ENCODE data around the gene SLC23A2. TPM values are rescaled to one million over a fixed set of nuclear protein-coding genes. Genes with fewer than 3 reads are reported as not detected.
"Not testable (repeated sequence)": the region's sequence is repeated elsewhere in the genome, so short reads cannot be mapped to it uniquely, and the experiment has no call there.

The SLC23A2 gene
- total RNA-seq, 2 experiments from 2014 or later, result 12.9 to 14.1 TPM

DNA sequence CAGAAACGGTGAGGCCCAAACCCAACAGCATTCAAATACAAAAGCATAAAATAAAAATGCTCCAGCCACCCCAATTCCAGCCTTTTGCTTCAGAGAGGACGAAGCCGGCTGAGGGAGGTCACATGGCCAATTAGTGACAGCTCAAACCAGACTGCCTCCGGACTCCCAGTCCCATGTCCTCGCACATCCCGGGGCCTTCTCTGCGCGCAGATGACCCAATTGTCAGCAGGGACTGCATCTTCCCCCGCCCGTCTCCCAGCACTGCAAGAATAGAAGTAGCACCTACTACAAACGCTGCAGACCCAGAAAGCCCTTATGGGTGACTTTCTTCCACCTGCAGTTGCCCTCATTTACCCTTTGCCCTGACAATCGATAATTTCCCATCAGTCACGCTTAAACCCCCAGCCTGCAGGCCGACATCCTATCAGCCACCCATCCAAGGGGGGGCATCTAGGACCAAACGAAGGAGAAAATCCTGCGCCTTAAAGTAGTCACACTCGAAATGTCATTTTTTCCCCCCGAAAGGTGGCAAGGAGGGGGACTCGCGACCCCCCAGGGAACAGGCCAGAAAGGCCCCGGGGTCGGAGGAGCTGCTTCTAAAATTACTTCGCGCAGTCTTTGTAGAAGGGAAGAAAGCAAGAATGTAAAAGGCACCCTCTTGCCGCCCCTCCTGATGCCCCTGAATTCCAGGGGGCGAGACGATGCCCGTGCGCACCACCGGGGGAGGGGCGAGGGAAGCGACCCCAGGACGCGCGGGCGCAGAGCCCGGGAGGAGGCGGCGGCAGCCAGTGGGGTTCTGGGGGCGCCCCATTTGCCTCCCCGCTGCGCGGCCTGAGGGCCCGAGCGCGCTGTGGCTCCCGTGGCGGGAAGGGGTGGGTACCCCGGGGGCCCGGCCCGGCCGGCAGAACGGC lies 792 bp downstream of the SLC23A2 start:
- H3K4me1 Mint-ChIP-seq, result peaks cover 26% of the 10 kb centered on the region
- ChIA-PET POLR2A (interaction anchor here (1.0 to 2.2 kb wide), 10 partner anchors 9 to 126 kb away, joined by 3 to 10 read pairs (median 4); partner anchors contain the start of genes CDS2 and PCNA), CTCF (interaction anchor here (1.1 to 3.5 kb wide), 4 partner anchors 9 to 100 kb away, joined by 4 to 15 read pairs (median 4); no protein-coding TSS in a partner anchor)
- H3K9me3 Mint-ChIP-seq, result no peaks in the 10 kb centered on the region
- peak overlapping the region; percentile 65 for H3K27ac Mint-ChIP-seq
- H3K36me3 Mint-ChIP-seq (ENCODE audit: low read depth), result peaks cover 3% of the 10 kb centered on the region
- H3K27me3 Mint-ChIP-seq, result peaks cover 12% of the 10 kb centered on the region
- peak; percentile 27 for DNase-seq
- peak overlapping the region; percentile 81 for H3K4me3 Mint-ChIP-seq

- POLR2A ChIA-PET, result interaction anchor here (1.0 to 2.2 kb wide), 8 partner anchors 27 to 127 kb away, joined by 3 to 10 read pairs (median 3); partner anchors contain the start of genes CDS2 and PCNA
- H3K27ac Mint-ChIP-seq, result peak overlapping the region; percentile 9
- peaks cover 3% of the 10 kb centered on the region for H3K36me3 Mint-ChIP-seq (ENCODE audit: low read depth)
- no peak for DNase-seq
- H3K27me3 Mint-ChIP-seq, result peaks cover 9% of the 10 kb centered on the region
- peak overlapping the region; percentile 81 for H3K4me3 Mint-ChIP-seq
- H3K9me3 Mint-ChIP-seq, result no peaks in the 10 kb centered on the region
- peaks cover 26% of the 10 kb centered on the region for H3K4me1 Mint-ChIP-seq
- CTCF ChIA-PET, result interaction anchor here (1.3 to 3.5 kb wide), 4 partner anchors 9 to 238 kb away, joined by 4 to 15 read pairs (median 4); no protein-coding TSS in a partner anchor
Observed at GRCh38 chr20:4999788-5000187, 1.5 kb downstream of the SLC23A2 start.

- Mint-ChIP-seq H3K4me3 (no peak overlapping the region), H3K9me3 (no peaks in the 10 kb centered on the region), H3K27ac (no peak overlapping the region), H3K27me3 (peaks cover under 1% of the 10 kb centered on the region), H3K36me3 (ENCODE audit: low read depth) (peaks cover 3% of the 10 kb centered on the region), H3K4me1 (peaks cover 24% of the 10 kb centered on the region)
- CTCF ChIA-PET, result interaction anchor here (0.6 to 3.5 kb wide), 4 partner anchors 24 to 239 kb away, joined by 3 to 15 read pairs (median 4); no protein-coding TSS in a partner anchor
- no peak for DNase-seq
- POLR2A ChIA-PET, result interaction anchor here (0.7 kb wide), 1 partner anchor 131 kb away, joined by 3 read pairs; no protein-coding TSS in a partner anchor
Observed at GRCh38 chr20:4998160-4998651, 3.1 kb downstream of the SLC23A2 start.

DNA sequence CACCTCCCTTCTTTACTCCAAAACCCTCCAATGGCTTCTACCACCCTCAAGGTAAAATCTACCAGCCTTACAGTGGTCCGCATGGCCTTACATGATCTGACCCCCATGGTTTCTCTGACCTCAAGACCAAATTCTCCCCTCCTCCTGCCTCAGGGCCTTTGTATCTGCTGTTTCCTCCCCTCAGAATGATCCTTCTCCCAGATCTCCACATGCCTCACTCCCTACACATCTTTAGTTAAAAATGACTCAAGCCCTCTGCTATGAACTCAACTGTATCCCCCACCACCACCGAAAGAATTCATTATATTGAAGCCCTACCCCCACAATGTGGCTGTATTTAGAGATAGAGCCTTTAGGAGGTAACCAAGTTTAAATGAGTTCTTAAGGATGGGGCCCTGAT lies 4.1 kb downstream of the SLC23A2 start:
- H3K4me3 Mint-ChIP-seq, result no peak overlapping the region
- CTCF ChIA-PET, result interaction anchor here (1.4 kb wide), 1 partner anchor 60 kb away, joined by 3 read pairs; no protein-coding TSS in a partner anchor
- no peaks in the 10 kb centered on the region for H3K9me3 Mint-ChIP-seq
- DNase-seq, result no peak
- peaks cover 24% of the 10 kb centered on the region for H3K4me1 Mint-ChIP-seq
- POLR2A ChIA-PET, result no interaction called here
- no peaks in the 10 kb centered on the region for H3K27me3 Mint-ChIP-seq
- H3K36me3 Mint-ChIP-seq (ENCODE audit: low read depth), result peaks cover 3% of the 10 kb centered on the region
- no peak overlapping the region for H3K27ac Mint-ChIP-seq

GRCh38 chr20:4989570-4989969 lies 11.7 kb downstream of the SLC23A2 start:
- no peak for DNase-seq
- ChIA-PET POLR2A (no interaction called here), CTCF (interaction anchor here (0.6 to 0.8 kb wide), 2 partner anchors 32 to 110 kb away, joined by 3 read pairs; no protein-coding TSS in a partner anchor)
- Mint-ChIP-seq H3K27ac (no peak overlapping the region), H3K4me3 (no peak overlapping the region), H3K9me3 (no peaks in the 10 kb centered on the region), H3K4me1 (peaks cover 11% of the 10 kb centered on the region), H3K36me3 (ENCODE audit: low read depth) (no peaks in the 10 kb centered on the region), H3K27me3 (no peaks in the 10 kb centered on the region)

DNA sequence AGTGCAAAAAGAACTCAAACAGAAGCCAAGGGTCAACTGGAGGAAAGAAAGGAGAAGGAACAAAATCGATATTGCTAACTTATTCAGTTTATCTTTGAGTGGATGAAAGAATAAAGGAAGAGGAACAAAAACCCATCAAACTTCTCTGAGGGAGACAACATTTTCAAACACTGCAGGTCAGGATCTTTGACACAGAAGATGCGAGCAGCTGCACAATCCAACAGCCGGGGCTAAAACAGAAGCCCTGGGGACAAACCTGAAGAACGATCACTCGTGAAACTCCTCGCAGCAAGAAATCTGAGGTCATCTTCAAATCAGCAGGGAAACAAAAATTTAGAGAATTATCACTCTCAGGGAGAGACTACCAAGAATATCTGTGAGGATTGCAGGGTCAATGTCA lies 14.2 kb downstream of the SLC23A2 start:
- ChIA-PET CTCF (interaction anchor here (0.7 kb wide), 1 partner anchor 30 kb away, joined by 4 read pairs; no protein-coding TSS in a partner anchor), POLR2A (interaction anchor here (0.7 kb wide), 1 partner anchor 136 kb away, joined by 3 read pairs; no protein-coding TSS in a partner anchor)
- no peaks in the 10 kb centered on the region for H3K9me3 Mint-ChIP-seq
- H3K36me3 Mint-ChIP-seq (ENCODE audit: low read depth), result no peaks in the 10 kb centered on the region
- no peak for DNase-seq
- no peaks in the 10 kb centered on the region for H3K27me3 Mint-ChIP-seq
- no peak overlapping the region for H3K4me3 Mint-ChIP-seq
- H3K4me1 Mint-ChIP-seq, result peaks cover 11% of the 10 kb centered on the region
- no peak overlapping the region for H3K27ac Mint-ChIP-seq

GRCh38 chr20:4985658-4986057 lies 15.7 kb downstream of the SLC23A2 start:
- Mint-ChIP-seq H3K36me3 (ENCODE audit: low read depth) (no peaks in the 10 kb centered on the region), H3K27ac (no peak overlapping the region), H3K4me1 (peaks cover 15% of the 10 kb centered on the region), H3K9me3 (no peaks in the 10 kb centered on the region), H3K4me3 (no peak overlapping the region), H3K27me3 (no peaks in the 10 kb centered on the region)
- CTCF ChIA-PET, result no interaction called here
- DNase-seq, result no peak
- POLR2A ChIA-PET, result interaction anchor here (0.6 kb wide), 1 partner anchor 149 kb away, joined by 4 read pairs; no protein-coding TSS in a partner anchor

DNA sequence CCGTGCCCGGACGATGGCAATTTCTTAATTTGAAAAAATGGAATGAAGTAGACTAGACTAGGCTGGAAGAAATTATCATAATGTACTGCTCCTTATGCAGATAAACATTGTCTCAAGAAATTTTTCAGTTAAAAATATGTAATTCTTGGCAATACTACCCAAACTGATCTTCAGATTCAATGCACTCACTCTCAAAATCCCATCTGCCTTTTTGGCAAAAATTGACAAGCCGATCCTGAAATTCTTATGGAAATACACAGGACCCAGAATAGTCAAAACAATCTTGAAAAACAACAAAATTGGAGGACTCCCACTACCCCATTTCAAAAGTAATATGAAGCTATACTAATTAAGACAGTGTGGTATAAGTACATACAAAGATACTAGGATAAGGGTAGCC lies 19.0 kb downstream of the SLC23A2 start:
- Mint-ChIP-seq H3K36me3 (ENCODE audit: low read depth) (no peaks in the 10 kb centered on the region), H3K27ac (no peak overlapping the region), H3K27me3 (no peaks in the 10 kb centered on the region), H3K4me1 (peaks cover 10% of the 10 kb centered on the region), H3K4me3 (no peak overlapping the region), H3K9me3 (no peaks in the 10 kb centered on the region)
- ChIA-PET POLR2A (no interaction called here), CTCF (no interaction called here)
- no peak for DNase-seq

- H3K4me1 Mint-ChIP-seq, result peaks cover 5% of the 10 kb centered on the region
- ChIA-PET CTCF (no interaction called here), POLR2A (no interaction called here)
- no peak overlapping the region for H3K27ac Mint-ChIP-seq
- H3K9me3 Mint-ChIP-seq, result no peaks in the 10 kb centered on the region
- H3K4me3 Mint-ChIP-seq, result no peak overlapping the region
- no peaks in the 10 kb centered on the region for H3K36me3 Mint-ChIP-seq (ENCODE audit: low read depth)
- DNase-seq, result no peak
- no peaks in the 10 kb centered on the region for H3K27me3 Mint-ChIP-seq
Observed at GRCh38 chr20:4979841-4980410, 21.4 kb downstream of the SLC23A2 start.

GRCh38 chr20:4978050-4978918 lies 23.0 kb downstream of the SLC23A2 start:
- no peaks in the 10 kb centered on the region for H3K36me3 Mint-ChIP-seq (ENCODE audit: low read depth)
- no peaks in the 10 kb centered on the region for H3K27me3 Mint-ChIP-seq
- no peak overlapping the region for H3K27ac Mint-ChIP-seq
- no peak for DNase-seq
- H3K4me1 Mint-ChIP-seq, result peaks cover 13% of the 10 kb centered on the region
- H3K4me3 Mint-ChIP-seq, result no peak overlapping the region
- ChIA-PET CTCF (interaction anchor here (1.0 to 1.5 kb wide), 4 partner anchors 11 to 238 kb away, joined by 3 to 4 read pairs (median 4); no protein-coding TSS in a partner anchor), POLR2A (interaction anchor here (0.8 kb wide), 1 partner anchor 12 kb away, joined by 3 read pairs; no protein-coding TSS in a partner anchor)
- no peaks in the 10 kb centered on the region for H3K9me3 Mint-ChIP-seq

DNA sequence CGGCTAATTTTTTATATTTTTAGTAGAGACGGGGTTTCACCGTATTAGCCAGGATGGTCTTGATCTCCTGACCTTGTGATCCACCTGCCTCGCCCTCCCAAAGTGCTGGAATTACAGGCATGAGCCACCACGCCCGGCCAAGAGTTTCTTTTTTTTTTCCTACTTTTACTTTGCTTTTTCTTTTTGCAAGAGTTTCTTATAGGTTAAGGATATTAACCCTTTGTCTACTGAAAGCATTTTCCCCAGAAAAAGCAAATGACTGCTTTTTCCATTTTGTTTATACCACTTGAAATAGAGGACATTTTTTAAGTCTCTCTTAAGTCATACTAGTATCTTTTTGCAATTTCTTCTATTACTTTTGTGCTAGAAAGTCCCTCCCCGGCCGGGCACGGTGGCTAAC lies 25.3 kb downstream of the SLC23A2 start:
- CTCF ChIA-PET; H3K27me3 Mint-ChIP-seq; DNase-seq; POLR2A ChIA-PET; H3K4me3 Mint-ChIP-seq; H3K9me3 Mint-ChIP-seq; H3K27ac Mint-ChIP-seq; H3K36me3 Mint-ChIP-seq (ENCODE audit: low read depth): not testable (repeated sequence)
- peaks cover 19% of the 10 kb centered on the region for H3K4me1 Mint-ChIP-seq

Measured in activated CD4-positive, alpha-beta memory T cell treated with anti-CD3 and anti-CD28 coated beads, Interleukin-2, amount 10 ng/mL, durations not matched to agents 7 days and 5 days (primary cell).